GM21381 (cell line): ENCODE results near the gene RANBP10.

Experiments
- ATAC-seq: cut with Tn5 transposase; IDR thresholded peaks from one replicate; pipeline ENCODE4 v1.9.1; 2021; ENCODE audit warnings: mild to moderate bottlenecking, moderate library complexity; ENCODE audit not compliant: unreplicated experiment

The RANBP10 gene

GRCh38 chr16:67749436-67750078, 56.8 kb downstream of the RANBP10 start:
- no peak for ATAC-seq

- ATAC-seq, result no peak
Observed at GRCh38 chr16:67748834-67749233, 57.5 kb downstream of the RANBP10 start.

GRCh38 chr16:67746846-67747245, 59.5 kb downstream of the RANBP10 start:
- no peak for ATAC-seq

- no peak for ATAC-seq
Observed at GRCh38 chr16:67741118-67741517, 65.2 kb downstream of the RANBP10 start.

GRCh38 chr16:67740391-67740790, 66.0 kb downstream of the RANBP10 start:
- ATAC-seq, result no peak

- no peak for ATAC-seq
Observed at GRCh38 chr16:67736858-67737257, 69.5 kb downstream of the RANBP10 start.

GRCh38 chr16:67734731-67735201, 71.6 kb downstream of the RANBP10 start:
- ATAC-seq, result no peak

GRCh38 chr16:67733734-67734470, 72.5 kb downstream of the RANBP10 start:
- ATAC-seq, result no peak

- ATAC-seq, result no peak
Observed at GRCh38 chr16:67731753-67732095, 74.6 kb downstream of the RANBP10 start.

GRCh38 chr16:67731071-67731752, 75.1 kb downstream of the RANBP10 start:
- ATAC-seq, result no peak

- ATAC-seq, result no peak
Observed at GRCh38 chr16:67730326-67730725, 76.0 kb downstream of the RANBP10 start.

GRCh38 chr16:67729636-67730248, 76.6 kb downstream of the RANBP10 start:
- no peak for ATAC-seq

GRCh38 chr16:67727521-67728485, 78.6 kb downstream of the RANBP10 start:
- ATAC-seq, result no peak

- ATAC-seq, result no peak
Observed at GRCh38 chr16:67726106-67727034, 80.0 kb downstream of the RANBP10 start.

GRCh38 chr16:67723911-67724305, 82.5 kb downstream of the RANBP10 start:
- ATAC-seq, result no peak

GRCh38 chr16:67723151-67723910, 83.0 kb downstream of the RANBP10 start:
- ATAC-seq, result no peak

GRCh38 chr16:67720236-67720635, 86.1 kb downstream of the RANBP10 start:
- no peak for ATAC-seq

- ATAC-seq, result no peak
Observed at GRCh38 chr16:67719778-67720144, 86.6 kb downstream of the RANBP10 start.
